ENCODE data around the gene TBC1D8.

Gene TBC1D8

DNA sequence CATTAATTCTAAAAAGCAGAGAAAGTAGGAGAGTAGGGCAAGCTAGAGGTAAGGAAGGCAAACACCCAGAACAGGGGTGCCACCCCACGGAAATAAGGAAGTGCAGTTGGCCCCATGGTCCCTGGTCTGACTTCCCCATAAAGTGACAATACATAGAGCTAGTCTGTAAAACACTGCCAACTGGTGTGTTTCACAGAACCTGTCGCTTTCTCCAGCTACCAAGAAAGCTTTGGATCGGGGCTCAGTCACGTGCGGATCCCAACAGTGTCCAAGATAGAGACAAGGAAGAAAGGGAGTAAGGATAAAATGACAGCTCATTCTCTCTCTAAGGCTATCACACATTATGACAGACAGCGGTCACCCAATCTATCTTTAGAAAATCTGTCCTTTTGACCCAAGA, 36.4 kb downstream of the TBC1D8 start:
- Histone ChIP-seq H3K9me3 (no peaks in the 10 kb centered on the region), H3K4me2 (no peak overlapping the region), H4K20me1 (no peaks in the 10 kb centered on the region), H3K4me1 (0 out of 2 replicates have a peak, but pooled peaks cover 4% of the 10 kb centered on the region), H3K27ac (no peak overlapping the region), H3K36me3 (no peaks in the 10 kb centered on the region), H3K9ac (no peak overlapping the region), H3K4me3 (no peak overlapping the region), H3K27me3 (no peaks in the 10 kb centered on the region)
- no peak for TF ChIP-seq Cebpa-rat (IDR thresholded peaks at IDR 0.05)

GRCh38 chr2:101114268-101114783, 36.9 kb downstream of the TBC1D8 start:
- TF ChIP-seq Cebpa-rat (IDR thresholded peaks at IDR 0.05) = no peak
- Histone ChIP-seq H3K4me2 (no peak overlapping the region), H3K4me1 (0 out of 2 replicates have a peak, but pooled peaks cover 4% of the 10 kb centered on the region), H3K9me3 (no peaks in the 10 kb centered on the region), H3K36me3 (no peaks in the 10 kb centered on the region), H3K9ac (no peak overlapping the region), H3K27me3 (no peaks in the 10 kb centered on the region), H3K4me3 (no peak overlapping the region), H3K27ac (no peak overlapping the region), H4K20me1 (no peaks in the 10 kb centered on the region)

GRCh38 chr2:101113441-101114267, 37.5 kb downstream of the TBC1D8 start:
- Histone ChIP-seq H3K9me3 (no peaks in the 10 kb centered on the region), H3K27ac (no peak overlapping the region), H3K4me1 (0 out of 2 replicates have a peak, but pooled peaks cover 4% of the 10 kb centered on the region), H3K4me3 (no peak overlapping the region), H3K27me3 (no peaks in the 10 kb centered on the region), H4K20me1 (no peaks in the 10 kb centered on the region), H3K9ac (no peak overlapping the region), H3K36me3 (no peaks in the 10 kb centered on the region), H3K4me2 (no peak overlapping the region)
- TF ChIP-seq Cebpa-rat (IDR thresholded peaks at IDR 0.05) = no peak

DNA sequence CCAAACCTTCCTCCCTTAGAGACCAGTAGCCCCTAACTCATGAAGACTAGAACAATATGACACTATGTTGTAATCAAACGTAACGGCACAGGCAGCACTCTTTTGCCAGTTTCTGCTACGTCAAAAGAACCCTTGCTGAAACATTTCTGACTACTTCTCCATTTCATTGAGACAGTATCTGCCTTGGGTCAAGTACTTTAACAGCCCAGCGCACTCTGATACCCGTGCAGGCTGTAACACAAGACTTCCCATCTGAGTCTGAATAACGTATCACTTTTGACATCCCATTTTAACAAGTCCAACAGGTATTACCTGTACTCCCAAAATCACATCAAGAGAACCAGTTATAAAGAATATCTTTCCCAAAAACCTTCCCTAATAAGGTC, 38.4 kb downstream of the TBC1D8 start:
- no peak overlapping the region for H3K4me2 ChIP-seq
- no peak overlapping the region for H3K9ac ChIP-seq
- H3K9me3 ChIP-seq = no peaks in the 10 kb centered on the region
- H3K4me1 ChIP-seq = 0 out of 2 replicates have a peak, but pooled peaks cover under 1% of the 10 kb centered on the region
- no peaks in the 10 kb centered on the region for H3K36me3 ChIP-seq
- no peak overlapping the region for H3K27ac ChIP-seq
- no peaks in the 10 kb centered on the region for H3K27me3 ChIP-seq
- H4K20me1 ChIP-seq = no peaks in the 10 kb centered on the region
- no peak overlapping the region for H3K4me3 ChIP-seq
- no peak for TF ChIP-seq Cebpa-rat (IDR thresholded peaks at IDR 0.05)

- Histone ChIP-seq H3K9me3 (no peaks in the 10 kb centered on the region), H3K27ac (no peak overlapping the region), H3K27me3 (no peaks in the 10 kb centered on the region), H3K4me3 (no peak overlapping the region), H3K9ac (no peak overlapping the region), H4K20me1 (no peaks in the 10 kb centered on the region), H3K36me3 (no peaks in the 10 kb centered on the region), H3K4me1 (no peaks in the 10 kb centered on the region), H3K4me2 (no peak overlapping the region)
- no peak for TF ChIP-seq Cebpa-rat (IDR thresholded peaks at IDR 0.05)
Measured at GRCh38 chr2:101111917-101112771, 39.0 kb downstream of the TBC1D8 start.

DNA sequence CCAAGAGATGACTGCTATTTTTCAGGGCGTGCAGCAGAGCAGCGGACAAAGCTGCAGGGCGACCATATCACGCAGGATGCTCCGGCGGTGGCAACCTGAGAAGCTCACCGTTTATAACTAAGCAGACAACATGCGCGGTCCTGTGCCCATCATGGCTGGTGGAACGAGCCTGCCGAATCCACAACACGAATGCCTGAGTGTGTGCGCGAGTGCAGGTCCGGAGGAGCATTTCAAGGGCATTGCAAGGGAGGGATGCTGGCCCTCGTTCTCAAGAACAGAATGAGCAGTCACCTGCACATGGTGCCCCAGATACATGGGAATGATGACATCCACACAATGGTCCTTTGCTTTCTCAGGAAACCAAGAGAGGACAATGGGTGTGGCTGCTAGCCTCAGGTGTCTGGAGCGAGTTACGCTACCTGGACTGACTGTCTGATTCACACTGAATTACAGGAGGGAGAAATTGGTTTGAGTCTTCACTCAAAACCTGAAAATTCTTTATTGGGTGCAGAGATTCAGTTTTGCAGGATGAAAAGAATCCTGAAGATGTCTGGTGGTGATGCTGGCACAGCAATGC, 39.8 kb downstream of the TBC1D8 start:
- no peak overlapping the region for H3K4me3 ChIP-seq
- no peaks in the 10 kb centered on the region for H3K27me3 ChIP-seq
- no peak overlapping the region for H3K27ac ChIP-seq
- H3K4me2 ChIP-seq = no peak overlapping the region
- H3K36me3 ChIP-seq = no peaks in the 10 kb centered on the region
- no peaks in the 10 kb centered on the region for H3K9me3 ChIP-seq
- H4K20me1 ChIP-seq = no peaks in the 10 kb centered on the region
- TF ChIP-seq Cebpa-rat (IDR thresholded peaks at IDR 0.05) = no peak
- no peaks in the 10 kb centered on the region for H3K4me1 ChIP-seq
- no peak overlapping the region for H3K9ac ChIP-seq

- no peaks in the 10 kb centered on the region for H3K4me1 ChIP-seq
- no peak overlapping the region for H3K27ac ChIP-seq
- no peaks in the 10 kb centered on the region for H3K9me3 ChIP-seq
- H3K4me2 ChIP-seq = no peak overlapping the region
- H4K20me1 ChIP-seq = no peaks in the 10 kb centered on the region
- no peaks in the 10 kb centered on the region for H3K27me3 ChIP-seq
- H3K36me3 ChIP-seq = no peaks in the 10 kb centered on the region
- TF ChIP-seq Cebpa-rat (IDR thresholded peaks at IDR 0.05) = no peak
- no peak overlapping the region for H3K4me3 ChIP-seq
- no peak overlapping the region for H3K9ac ChIP-seq
Measured at GRCh38 chr2:101109451-101110118, 41.6 kb downstream of the TBC1D8 start.

GRCh38 chr2:101108357-101108756, 42.8 kb downstream of the TBC1D8 start:
- H3K27ac ChIP-seq = no peak overlapping the region
- H3K4me1 ChIP-seq = no peaks in the 10 kb centered on the region
- no peak overlapping the region for H3K4me3 ChIP-seq
- H3K36me3 ChIP-seq = no peaks in the 10 kb centered on the region
- H3K9ac ChIP-seq = no peak overlapping the region
- H3K27me3 ChIP-seq = no peaks in the 10 kb centered on the region
- no peaks in the 10 kb centered on the region for H4K20me1 ChIP-seq
- no peak overlapping the region for H3K4me2 ChIP-seq
- no peak for TF ChIP-seq Cebpa-rat (IDR thresholded peaks at IDR 0.05)
- H3K9me3 ChIP-seq = peaks cover 2% of the 10 kb centered on the region; the same call in 1 of the 2 replicates

GRCh38 chr2:101107241-101107640, 43.9 kb downstream of the TBC1D8 start:
- no peak overlapping the region for H3K4me3 ChIP-seq
- H3K36me3 ChIP-seq = no peaks in the 10 kb centered on the region
- no peak overlapping the region for H3K27ac ChIP-seq
- H4K20me1 ChIP-seq = no peaks in the 10 kb centered on the region
- no peak overlapping the region for H3K9ac ChIP-seq
- no peaks in the 10 kb centered on the region for H3K4me1 ChIP-seq
- peaks cover 13% of the 10 kb centered on the region for H3K9me3 ChIP-seq
- H3K4me2 ChIP-seq = no peak overlapping the region
- no peak for TF ChIP-seq Cebpa-rat (IDR thresholded peaks at IDR 0.05)
- H3K27me3 ChIP-seq = no peaks in the 10 kb centered on the region

Measured in BLaER1 (cell line).